M059J (cell line): Measurements from ENCODE around the gene DNAH10. TPM values are rescaled to one million over a fixed set of nuclear protein-coding genes. Genes with fewer than 3 reads are reported as not detected.
"Not testable (repeated sequence)": the region's sequence is repeated elsewhere in the genome, so short reads cannot be mapped to it uniquely, and the experiment has no call there.

Experiments used
- DNase-seq: peaks from one replicate; pipeline ENCODE4 v3.0.0-alpha.2; 2012; ENCODE audit warnings: low read depth
- total RNA-seq: library from RNA; depleted of rRNA; stranded (reverse); fragments of >200 nt; shearing (Covaris generic); gene quantifications from 2 replicates; pipeline ENCODE4 v1.2.3, GENCODE V29; 2014

DNAH10 gene
- total RNA-seq, 1 experiment from 2014 or later, result not detected

GRCh38 chr12:123934829-123935228 is 172.7 kb downstream of the DNAH10 start:
- no peak for DNase-seq

GRCh38 chr12:123935956-123936355 is 173.9 kb downstream of the DNAH10 start:
- DNase-seq, result no peak

- no peak for DNase-seq
Observed at GRCh38 chr12:123936471-123936870, 174.4 kb downstream of the DNAH10 start.

GRCh38 chr12:123936956-123937706 is 175.0 kb downstream of the DNAH10 start:
- no peak for DNase-seq

GRCh38 chr12:123937707-123938591 is 175.8 kb downstream of the DNAH10 start:
- no peak for DNase-seq

GRCh38 chr12:123938679-123939480 is 176.8 kb downstream of the DNAH10 start:
- DNase-seq, result no peak

GRCh38 chr12:123939716-123940626 is 177.9 kb downstream of the DNAH10 start:
- DNase-seq, result no peak

- no peak for DNase-seq
Observed at GRCh38 chr12:123940627-123940966, 178.5 kb downstream of the DNAH10 start.

- DNase-seq, result no peak
Observed at GRCh38 chr12:123941000-123941399, 178.9 kb downstream of the DNAH10 start.

- no peak for DNase-seq
Observed at GRCh38 chr12:123941624-123942237, 179.6 kb downstream of the DNAH10 start.

- peak; percentile 33 for DNase-seq
Observed at GRCh38 chr12:123942238-123942653, 180.1 kb downstream of the DNAH10 start.

- DNase-seq, result no peak
Observed at GRCh38 chr12:123942911-123943648, 181.0 kb downstream of the DNAH10 start.

- no peak for DNase-seq
Observed at GRCh38 chr12:123943816-123944215, 181.7 kb downstream of the DNAH10 start.

GRCh38 chr12:123944696-123945095 is 182.6 kb downstream of the DNAH10 start:
- DNase-seq, result no peak

GRCh38 chr12:123945287-123946151 is 183.4 kb downstream of the DNAH10 start:
- DNase-seq, result no peak

- DNase-seq, result no peak
Observed at GRCh38 chr12:123946152-123946515, 184.0 kb downstream of the DNAH10 start.

GRCh38 chr12:123946516-123947505 is 184.7 kb downstream of the DNAH10 start:
- not testable (repeated sequence) for DNase-seq

GRCh38 chr12:123947531-123947930 is 185.4 kb downstream of the DNAH10 start:
- not testable (repeated sequence) for DNase-seq
